Ascending aorta (tissue), 2 donors: ENCODE results near the gene TET2. TPM values are rescaled to one million over a fixed set of nuclear protein-coding genes. Genes with fewer than 3 reads are reported as not detected.

Experiments used
- DNase-seq, 2 donors: peaks; one replicate each; pipeline ENCODE4 v3.0.0-alpha.2; 2019; ENCODE audit warnings: low spot score in 2 of 2
- H3K27ac ChIP-seq, 2 donors: fragments of 200-600 bp; sonication (generic); one replicate each; pipeline ENCODE4 v1.5.1; 2016 to 2017; ENCODE audit warnings: mild to moderate bottlenecking in 1 of 2
- H3K27me3 ChIP-seq: fragments of 200-600 bp; sonication (generic); one replicate; pipeline ENCODE4 v1.5.1; 2017
- H3K36me3 ChIP-seq, 2 donors: fragments of 200-600 bp; sonication (generic); one replicate each; pipeline ENCODE4 v1.5.1; 2016
- H3K4me1 ChIP-seq, 2 donors: fragments of 200-600 bp; sonication (generic); one replicate each; pipeline ENCODE4 v1.5.1; 2016 to 2017; ENCODE audit warnings: mild to moderate bottlenecking in 1 of 2
- H3K4me3 ChIP-seq, 2 donors: fragments of 200-600 bp; sonication (generic); one replicate each; pipeline ENCODE4 v1.5.1; 2016 to 2017; ENCODE audit warnings: mild to moderate bottlenecking in 1 of 2
- H3K9me3 ChIP-seq, 2 donors: fragments of 200-600 bp; sonication (generic); one replicate each; pipeline ENCODE4 v1.5.1; 2016
- CTCF ChIP-seq, 3 experiments: fragments of 200-600 bp in 2 of 3; fragments of 450-650 bp in 1 of 3; sonication (generic) in 2 of 3; IDR thresholded peaks; one replicate each; pipeline ENCODE4 v1.5.1; 2016 to 2019; ENCODE audit warnings: antibody characterized with exemption in 3 of 3, mild to moderate bottlenecking in 1 of 3, moderate library complexity in 1 of 3
- intact Hi-C: fragments of 100-400 bp; cut with DNase I; formaldehyde crosslinking; loops from one replicate; pipeline ENCODE4 v1.15.1; 2023
- total RNA-seq: library from RNA; depleted of rRNA; stranded (reverse); fragments of >200 nt; gene quantifications from one replicate; pipeline ENCODE4 v1.1.0, GENCODE V29; 2016

TET2 gene
- total RNA-seq, 1 donor from 2014 or later, result 14.8 TPM

GRCh38 chr4:105273230-105273629 is 126.6 kb downstream of the TET2 start:
- no peak for DNase-seq
- no peak for TF ChIP-seq CTCF (IDR thresholded peaks at IDR 0.05)
- no peaks in the 10 kb centered on the region for H3K27me3 ChIP-seq
- H3K4me3 ChIP-seq, result no peak overlapping the region
- H3K4me1 ChIP-seq, result no peaks in the 10 kb centered on the region
- intact Hi-C loops, result no loop called here
- no peaks in the 10 kb centered on the region for H3K9me3 ChIP-seq
- H3K27ac ChIP-seq, result no peak overlapping the region
- H3K36me3 ChIP-seq, result peaks cover 41 to 49% of the 10 kb centered on the region in 2 donors

- no peaks in the 10 kb centered on the region for H3K27me3 ChIP-seq
- intact Hi-C loops, result no loop called here
- peaks cover 41 to 49% of the 10 kb centered on the region in 2 donors for H3K36me3 ChIP-seq
- DNase-seq, result no peak
- H3K4me3 ChIP-seq, result no peak overlapping the region
- no peak overlapping the region for H3K27ac ChIP-seq
- no peaks in the 10 kb centered on the region for H3K9me3 ChIP-seq
- TF ChIP-seq CTCF (IDR thresholded peaks at IDR 0.05), result no peak
- no peaks in the 10 kb centered on the region for H3K4me1 ChIP-seq
These were observed 127.4 kb downstream of the TET2 start for GRCh38 chr4:105274090-105274489.

GRCh38 chr4:105274504-105274903 is 127.8 kb downstream of the TET2 start:
- no peak for TF ChIP-seq CTCF (IDR thresholded peaks at IDR 0.05)
- peaks cover 39 to 48% of the 10 kb centered on the region in 2 donors for H3K36me3 ChIP-seq
- intact Hi-C loops, result no loop called here

GRCh38 chr4:105276361-105277104 is 129.9 kb downstream of the TET2 start:
- no peak for DNase-seq
- Histone ChIP-seq H3K27ac (no peak overlapping the region), H3K4me3 (no peak overlapping the region), H3K9me3 (no peaks in the 10 kb centered on the region), H3K27me3 (no peaks in the 10 kb centered on the region), H3K36me3 (peaks cover 22 to 28% of the 10 kb centered on the region in 2 donors), H3K4me1 (peaks cover 0 to 5% of the 10 kb centered on the region in 2 donors)
- intact Hi-C loops, result no loop called here
- TF ChIP-seq CTCF (IDR thresholded peaks at IDR 0.05), result no peak

More at GRCh38 chr4:105274504-105274903, 127.8 kb downstream of the TET2 start:
- Histone ChIP-seq H3K4me1 (no peaks in the 10 kb centered on the region), H3K4me3 (no peak overlapping the region), H3K9me3 (no peaks in the 10 kb centered on the region), H3K27me3 (no peaks in the 10 kb centered on the region), H3K27ac (no peak overlapping the region)
- DNase-seq, result no peak

- H3K4me1 ChIP-seq, result peaks cover 0 to 5% of the 10 kb centered on the region in 2 donors
- intact Hi-C loops, result no loop called here
- H3K27ac ChIP-seq, result no peak overlapping the region
- H3K9me3 ChIP-seq, result no peaks in the 10 kb centered on the region
- no peak overlapping the region for H3K4me3 ChIP-seq
- TF ChIP-seq CTCF (IDR thresholded peaks at IDR 0.05), result no peak
- no peaks in the 10 kb centered on the region for H3K27me3 ChIP-seq
- no peak for DNase-seq
- H3K36me3 ChIP-seq, result peaks cover 16 to 19% of the 10 kb centered on the region in 2 donors
These were observed 131.0 kb downstream of the TET2 start for GRCh38 chr4:105277702-105278101.
